ENCODE data around the gene VPS51.

DNA sequence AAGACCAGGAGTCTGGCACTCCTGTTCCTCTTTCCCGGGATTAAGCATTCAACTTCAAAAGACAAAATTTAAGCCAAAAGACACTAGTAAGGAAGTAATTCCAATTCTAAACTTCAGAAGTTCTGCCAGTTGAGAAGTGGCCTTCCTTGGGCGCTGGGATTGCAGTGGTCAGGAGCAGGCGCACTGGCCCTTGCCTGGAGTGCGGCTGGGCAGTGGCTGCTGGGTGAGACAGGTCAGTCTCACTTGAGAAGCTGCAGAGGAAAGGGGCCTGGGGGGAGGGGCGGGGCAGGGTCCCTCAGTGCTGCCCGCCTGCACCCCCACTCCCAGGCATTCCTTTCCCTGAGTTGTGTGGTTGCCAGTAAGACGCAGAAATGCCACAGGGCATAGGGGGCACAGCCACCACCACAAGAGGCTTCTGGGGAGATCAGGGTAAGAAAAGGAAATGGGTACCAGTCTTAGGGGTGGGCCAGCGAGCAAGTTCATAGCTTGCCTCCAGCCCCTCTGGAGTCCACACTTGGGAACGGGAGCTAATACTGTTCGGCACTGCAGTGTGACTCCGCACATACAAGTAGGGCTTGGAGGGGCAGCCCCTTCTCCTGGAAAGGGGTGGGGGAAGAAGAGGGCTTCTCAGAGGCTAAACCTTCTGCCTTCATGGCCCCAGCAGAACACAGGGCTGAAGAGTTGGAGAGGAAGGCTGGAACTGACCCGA lies 31.6 kb downstream of the VPS51 start:
- no peak for TF ChIP-seq EZH2 (IDR thresholded peaks at IDR 0.05)
- no peak for TF ChIP-seq POLR2AphosphoS5 (IDR thresholded peaks at IDR 0.05; ENCODE audit: borderline replicate concordance, low read depth, low read length)
- TF ChIP-seq FOXP2 (optimal IDR thresholded peaks at IDR 0.05; ENCODE audit: control extremely low read depth, extremely low read length, insufficient read depth), result no peak

Measured in SK-N-MC (cell line).